Epithelial cell of proximal tubule (primary cell): ENCODE measurements around the gene ZNF331. TPM values are rescaled to one million over a fixed set of nuclear protein-coding genes. Genes with fewer than 3 reads are reported as not detected.
A peak's percentile ranks its signal among the peaks of the same experiment; 100 is the strongest.
"Not testable (repeated sequence)": the region's sequence is repeated elsewhere in the genome, so short reads cannot be mapped to it uniquely, and the experiment has no call there.

Experiments used
- DNase-seq: peaks from one replicate; pipeline ENCODE4 v3.0.0-alpha.2; 2011; ENCODE audit warnings: low read depth
- H3K4me3 ChIP-seq: 2 replicates; pipeline ENCODE4 v1.5.1; 2011; ENCODE audit warnings: low read depth, mild to moderate bottlenecking, low read length
- CTCF ChIP-seq: conservative IDR thresholded peaks from 2 replicates; pipeline ENCODE4 v1.5.1; 2012; ENCODE audit warnings: low read depth, mild to moderate bottlenecking, low read length
- total RNA-seq: library from RNA; depleted of rRNA; stranded (reverse); fragments of >200 nt; gene quantifications from 2 replicates; pipeline ENCODE4 v1.2.3, GENCODE V29; 2015

The ZNF331 gene
- total RNA-seq: 5.3 and 6.1 TPM in 2 replicates

GRCh38 chr19:53537521-53538377 is at the start of gene ZNF331:
Gene ZNF331 (plus strand): TSS chr19:53538145. CDS start chr19:53569377, 31,232 bp downstream.
- no peak for DNase-seq
- H3K4me3 ChIP-seq: peak within 1 kb of the TSS; percentile 77
- peak; percentile 31 for TF ChIP-seq CTCF

GRCh38 chr19:53492153-53492552 is 45.8 kb upstream of the ZNF331 start:
- no peak for DNase-seq
- H3K4me3 ChIP-seq: no peak overlapping the region
- no peak for TF ChIP-seq CTCF

GRCh38 chr19:53497311-53498023 is 40.5 kb upstream of the ZNF331 start:
- DNase-seq: peak; percentile 50
- not testable (repeated sequence) for H3K4me3 ChIP-seq

GRCh38 chr19:53498024-53498395 is 39.9 kb upstream of the ZNF331 start:
- not testable (repeated sequence) for H3K4me3 ChIP-seq, DNase-seq

GRCh38 chr19:53503151-53503550 is 34.8 kb upstream of the ZNF331 start:
- not testable (repeated sequence) for H3K4me3 ChIP-seq, DNase-seq

GRCh38 chr19:53503671-53504364 is 34.1 kb upstream of the ZNF331 start:
- DNase-seq: not testable (repeated sequence)

GRCh38 chr19:53504365-53504703 is 33.6 kb upstream of the ZNF331 start:
- DNase-seq, H3K4me3 ChIP-seq: not testable (repeated sequence)

More at GRCh38 chr19:53503671-53504364, 34.1 kb upstream of the ZNF331 start:
- not testable (repeated sequence) for H3K4me3 ChIP-seq

- no peak for TF ChIP-seq CTCF
- H3K4me3 ChIP-seq: no peak overlapping the region
- DNase-seq: no peak
Measured at GRCh38 chr19:53504885-53505284, 33.1 kb upstream of the ZNF331 start.

- DNase-seq: no peak
- H3K4me3 ChIP-seq: no peak overlapping the region
- no peak for TF ChIP-seq CTCF
Measured at GRCh38 chr19:53506728-53507127, 31.2 kb upstream of the ZNF331 start.
